A549 treated with ZK216348 at 1 μM for 4 hours (cell line): ENCODE data around the gene SMDT1. TPM values are rescaled to one million over a fixed set of nuclear protein-coding genes. Genes with fewer than 3 reads are reported as not detected.

ENCODE experiments used
- total RNA-seq: library from RNA; stranded (reverse); fragments of 200-300 nt; extraction: Qiagen RNA extraction; gene quantifications from 5 replicates; pipeline ENCODE4 v1.2.3, GENCODE V29; 2022; ENCODE audit warnings: low read depth

Gene SMDT1, protein sequence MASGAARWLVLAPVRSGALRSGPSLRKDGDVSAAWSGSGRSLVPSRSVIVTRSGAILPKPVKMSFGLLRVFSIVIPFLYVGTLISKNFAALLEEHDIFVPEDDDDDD
- 30.2 to 42.0 TPM (median 38.1 TPM) in 5 replicates for total RNA-seq

DNA sequence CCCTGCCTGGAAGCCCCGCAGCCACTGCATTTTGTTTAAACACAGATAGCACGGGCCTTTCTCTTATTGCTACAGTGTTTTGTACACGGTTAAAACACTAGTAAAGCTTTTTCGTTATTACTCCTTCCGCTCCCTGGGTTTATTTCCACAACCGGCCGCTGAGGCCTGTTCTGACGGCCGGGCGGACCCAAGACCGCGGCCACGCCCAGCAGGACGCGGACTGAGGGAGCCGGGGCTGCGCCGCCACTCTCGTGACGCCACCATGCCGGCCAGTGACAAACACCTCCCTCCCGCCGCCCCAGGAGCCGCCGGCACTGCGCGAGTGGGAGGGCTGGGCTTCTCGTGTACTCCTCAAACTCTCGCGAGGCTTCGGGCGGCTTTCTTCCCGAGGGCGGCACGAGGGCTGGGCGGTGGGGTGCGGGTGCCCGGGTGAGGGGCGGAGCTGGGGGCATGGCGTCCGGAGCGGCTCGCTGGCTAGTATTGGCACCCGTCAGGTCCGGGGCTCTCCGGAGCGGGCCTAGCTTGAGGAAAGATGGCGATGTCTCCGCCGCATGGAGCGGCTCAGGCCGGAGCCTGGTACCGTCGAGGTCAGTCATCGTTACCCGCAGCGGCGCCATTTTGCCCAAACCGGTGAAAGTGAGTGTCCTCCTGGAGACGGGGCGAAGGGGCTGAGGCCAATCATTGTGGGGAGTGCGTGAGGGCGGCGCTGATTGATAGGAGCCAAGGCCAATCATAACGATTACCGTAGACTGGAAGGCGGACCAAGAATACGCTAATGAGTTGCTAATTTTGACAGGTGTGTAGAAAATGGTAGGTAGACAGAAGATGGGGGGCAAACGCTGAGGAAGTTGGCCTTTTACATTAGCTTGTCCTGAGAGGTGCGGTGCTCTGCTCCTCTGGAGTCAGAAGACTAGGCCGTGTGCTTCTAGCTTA lies at the start of gene SMDT1:
TSS of gene SMDT1 (plus strand) at position 382 of the 933 bp plus-strand sequence. CDS start at position 451, 69 bp downstream.

DNA sequence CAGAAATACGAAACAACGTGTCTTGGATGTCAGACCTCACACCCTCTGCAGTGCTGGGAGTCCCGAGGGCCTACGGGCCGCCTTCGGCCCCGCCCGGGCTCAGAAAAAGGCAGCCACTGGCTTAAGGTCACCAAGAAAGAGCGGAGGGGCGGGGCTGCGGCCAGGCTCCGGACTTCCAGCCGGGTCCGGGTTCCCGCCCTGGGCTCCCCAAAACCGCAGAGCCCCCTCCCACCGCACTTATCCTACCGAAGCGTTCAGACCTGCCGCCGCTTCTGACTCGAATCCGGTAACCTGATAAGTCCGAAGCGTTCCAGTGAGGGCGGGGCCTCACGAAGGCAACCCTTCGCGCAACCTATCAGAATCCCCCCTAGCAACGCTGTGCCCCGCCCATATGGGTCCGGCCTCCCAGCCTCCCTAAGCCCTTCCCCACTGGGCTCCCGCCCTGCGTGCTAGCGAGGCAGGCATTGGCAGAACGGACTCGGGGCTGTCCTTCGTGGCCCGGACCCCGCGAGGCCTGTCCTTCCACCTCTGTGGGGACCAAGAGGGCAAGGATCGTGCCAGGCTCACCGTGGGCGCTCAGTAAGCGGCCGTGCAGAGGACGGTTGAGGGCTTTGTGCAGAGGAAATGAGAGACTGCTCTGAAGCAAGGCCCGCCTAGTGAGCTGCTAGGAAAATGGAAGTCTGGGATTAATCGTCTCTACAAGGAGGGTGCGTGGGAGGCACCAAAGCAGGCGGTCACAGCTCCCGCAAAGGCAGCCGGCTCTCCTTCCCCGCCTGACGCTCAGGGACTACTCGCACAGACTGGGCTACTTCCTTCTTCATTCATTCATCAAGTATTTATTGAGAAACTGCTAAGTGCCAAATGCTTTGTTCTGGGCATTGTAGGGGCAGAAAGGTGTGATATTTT lies 8.7 kb upstream of the SMDT1 start, which contains the start of gene NAGA:
TSS of gene NAGA (minus strand) at position 296 of the 906 bp plus-strand sequence. CDS start 515 bp downstream, outside the sequence.

DNA sequence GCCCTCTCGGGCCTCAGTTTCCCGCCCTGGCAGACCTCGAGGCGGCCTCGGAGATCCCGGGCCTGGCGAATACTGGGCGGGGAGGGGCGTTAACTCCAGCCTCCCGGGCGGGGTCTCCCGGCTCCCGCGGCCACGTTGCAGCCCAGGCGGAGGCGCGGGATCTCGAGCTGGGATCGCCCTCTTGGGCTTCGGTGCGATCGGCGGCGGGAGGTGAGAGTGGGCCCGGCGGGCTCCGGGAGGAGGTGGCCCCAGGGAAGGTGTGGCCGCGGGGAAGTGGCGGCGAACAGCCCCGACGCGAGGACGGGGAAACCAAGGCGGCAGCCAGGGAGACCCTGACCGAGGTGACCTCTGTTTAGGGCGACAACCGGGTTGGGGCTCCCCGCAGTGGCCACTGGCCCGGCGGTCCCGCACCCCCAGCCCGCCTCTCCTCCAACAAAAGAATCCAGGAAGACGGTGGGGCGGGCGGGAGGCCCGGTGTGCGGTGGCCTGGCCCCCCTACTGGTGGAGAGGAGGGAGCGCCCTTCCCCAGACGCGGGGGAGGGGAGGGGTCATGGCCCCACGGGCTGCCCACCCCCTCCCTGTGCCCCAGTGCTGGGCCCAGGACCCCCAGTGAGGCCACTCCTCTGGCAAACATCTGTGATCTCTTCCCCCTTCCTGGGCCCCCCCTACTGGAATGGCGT lies 5.2 kb upstream of the SMDT1 start, which contains the start of gene PHETA2:
TSS of gene PHETA2 (plus strand) at position 117 of the 680 bp plus-strand sequence. CDS start 3,046 bp downstream, outside the sequence.

DNA sequence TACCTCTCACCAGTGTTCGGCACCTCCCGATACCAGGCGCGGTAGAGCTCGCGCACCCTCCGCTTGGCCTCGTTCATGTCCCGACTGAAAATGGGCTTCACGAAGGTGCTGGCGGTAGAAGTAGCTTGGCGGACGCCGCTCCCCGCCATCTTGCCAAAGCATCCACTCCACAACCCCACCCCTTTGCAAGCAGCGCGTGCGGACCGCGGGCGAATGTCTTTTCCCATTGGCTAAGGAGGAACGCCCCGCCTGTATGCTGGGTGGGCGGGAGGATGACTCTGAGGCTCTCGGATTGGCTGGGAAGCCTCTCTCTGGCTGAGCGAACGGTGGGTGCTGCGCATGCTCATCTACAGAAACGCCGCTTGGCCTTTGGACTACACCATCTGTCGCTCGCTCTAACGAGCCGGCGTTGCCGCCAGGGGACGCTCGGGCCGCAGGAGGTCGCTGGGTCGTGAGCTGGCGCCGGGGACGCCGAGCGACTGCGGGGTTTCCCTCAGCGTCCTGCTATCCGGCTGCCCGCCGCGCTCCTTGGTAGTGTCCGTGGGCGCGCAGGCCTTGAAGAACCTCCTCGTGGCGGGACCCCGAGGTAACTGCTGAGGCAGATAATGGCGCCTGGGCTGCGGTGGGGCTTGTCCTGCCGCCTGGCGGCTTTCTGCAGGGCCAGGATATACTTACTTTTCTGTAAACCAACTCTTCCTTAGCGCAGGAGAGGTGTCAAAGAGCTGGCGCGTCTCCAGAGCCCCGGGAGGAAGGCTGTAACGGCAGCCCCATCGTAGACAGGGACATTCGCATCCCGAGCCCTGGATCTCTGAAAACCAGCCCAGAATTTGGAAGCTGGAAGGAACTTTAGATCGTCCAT lies 11.3 kb downstream of the SMDT1 start, which contains the start of gene NDUFA6:
TSS of gene NDUFA6 (minus strand) at position 177 of the 859 bp plus-strand sequence. CDS start at position 149, 28 bp downstream.

DNA sequence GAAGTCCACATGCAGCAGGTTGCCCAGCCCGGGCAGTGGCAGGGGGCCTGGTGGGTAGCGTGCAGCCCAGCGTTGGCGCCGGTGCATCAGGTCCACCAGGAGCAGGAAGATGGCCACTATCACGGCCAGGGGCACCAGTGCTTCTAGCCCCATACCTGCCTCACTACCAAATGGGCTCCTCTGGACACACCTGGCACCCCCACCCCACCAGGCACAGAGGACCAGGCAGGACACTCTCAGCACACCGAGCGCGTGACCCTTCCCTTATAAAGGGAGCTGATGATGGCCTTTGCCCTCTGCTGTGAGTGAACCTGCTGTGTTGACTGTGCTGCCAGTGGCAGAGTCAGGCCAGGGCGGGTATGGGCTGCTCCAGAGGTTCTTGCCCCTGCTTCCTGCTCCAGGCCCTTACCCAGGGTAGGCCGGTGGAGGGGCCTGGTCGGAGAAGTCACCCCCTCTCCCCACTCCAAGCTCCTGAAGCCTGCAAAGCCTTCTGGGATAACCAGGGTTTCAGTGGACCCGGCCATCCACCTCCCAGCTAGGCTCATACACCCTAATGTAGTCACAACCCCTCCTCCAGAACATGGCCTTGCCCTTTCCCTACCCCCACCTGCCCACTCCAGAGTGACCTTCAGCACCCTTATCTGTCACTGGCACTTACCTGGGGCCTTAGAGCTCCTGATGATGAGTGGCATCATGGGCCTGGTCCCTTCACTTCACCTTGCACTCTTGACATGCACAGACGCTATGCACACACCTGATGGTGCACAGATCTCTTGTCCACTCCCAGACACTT lies 51.3 kb downstream of the SMDT1 start, which contains the start of gene CYP2D6:
TSS of gene CYP2D6 (minus strand) at position 172 of the 793 bp plus-strand sequence. CDS start at position 153, 19 bp downstream.

Other genes with a start within 250 kb of the SMDT1 start
- gene SREBF2, start 246.6 kb upstream of the SMDT1 start, total RNA-seq: 18.8 to 34.4 TPM (median 28.8 TPM) in 5 replicates
- 0.14 to 0.29 TPM (median 0.29 TPM) in 3 of 5 replicates, not detected in the others for gene SHISA8, start 164.6 kb upstream of the SMDT1 start, total RNA-seq
- gene TNFRSF13C, start 152.9 kb upstream of the SMDT1 start, total RNA-seq: 0.11 to 0.37 TPM (median 0.15 TPM) in 5 replicates
- 19.3 to 38.8 TPM (median 37.3 TPM) in 5 replicates for gene CENPM, start 132.5 kb upstream of the SMDT1 start, total RNA-seq
- 0.83 to 1.5 TPM (median 1.3 TPM) in 5 replicates for gene SEPTIN3, start 110.3 kb upstream of the SMDT1 start, total RNA-seq
- 0.12 TPM in 1 of 5 replicates, not detected in the others for gene WBP2NL, start 80.9 kb upstream of the SMDT1 start, total RNA-seq
- 3.7 to 8.2 TPM (median 7.0 TPM) in 5 replicates for gene NAGA, start 8.9 kb upstream of the SMDT1 start, total RNA-seq
- gene PHETA2, start 5.5 kb upstream of the SMDT1 start, total RNA-seq: not detected in 5 replicates
- 61.8 to 72.3 TPM (median 66.9 TPM) in 5 replicates for gene NDUFA6, start 11.1 kb downstream of the SMDT1 start, total RNA-seq
- gene CYP2D6, start 51.1 kb downstream of the SMDT1 start, total RNA-seq: 0.40 to 0.54 TPM (median 0.50 TPM) in 5 replicates
- gene TCF20, start 191.0 kb downstream of the SMDT1 start, total RNA-seq: 11.2 to 16.1 TPM (median 13.4 TPM) in 5 replicates